DND-41 (cell line): Measurements from ENCODE around the gene TMEM208.

Source experiments
- CTCF ChIP-seq: IDR thresholded peaks from 2 replicates; pipeline ENCODE4 v1.5.1; 2012; ENCODE audit warnings: borderline replicate concordance, low read length, moderate library complexity, mild to moderate bottlenecking; ENCODE audit not compliant: poor library complexity, severe bottlenecking; ENCODE audit errors: extremely low read depth
- EZH2 ChIP-seq: IDR thresholded peaks from 3 replicates; pipeline ENCODE4 v1.6.1; 2012; ENCODE audit warnings: borderline replicate concordance, low read depth, mild to moderate bottlenecking, moderate library complexity, low read length, inconsistent platforms; ENCODE audit not compliant: severe bottlenecking

GRCh38 chr16:67183627-67184452 lies 43.1 kb upstream of the TMEM208 start, which contains the start of gene MATCAP1:
- TF ChIP-seq CTCF: no peak
- TF ChIP-seq EZH2: no peak
